HepG2 (cell line): ENCODE data around the gene PRDM12. TPM values are rescaled to one million over a fixed set of nuclear protein-coding genes. Genes with fewer than 3 reads are reported as not detected.

Experiments used
- CENPT ChIP-seq: sonication (generic); formaldehyde crosslinking; IDR thresholded peaks from 2 replicates; pipeline ENCODE4 v1.8.0; 2022; ENCODE audit warnings: low read depth, mild to moderate bottlenecking, moderate library complexity, missing genetic modification reagents
- CENPX ChIP-seq: sonication (generic); formaldehyde crosslinking; IDR thresholded peaks from 2 replicates; pipeline ENCODE4 v1.9.0; 2021; ENCODE audit warnings: mild to moderate bottlenecking, missing genetic modification reagents, moderate library complexity
- EED ChIP-seq: sonication (generic); formaldehyde crosslinking; IDR thresholded peaks from 2 replicates; pipeline ENCODE4 v1.5.0; 2020; ENCODE audit warnings: mild to moderate bottlenecking, missing genetic modification reagents
- FOXA3 ChIP-seq: IDR thresholded peaks from 2 replicates; pipeline ENCODE4 v1.6.1; 2016; ENCODE audit warnings: missing genetic modification reagents, missing compliant biosample characterization
- HOXD1 ChIP-seq: sonication (generic); formaldehyde crosslinking; IDR thresholded peaks from 2 replicates; pipeline ENCODE4 v1.5.0; 2020; ENCODE audit warnings: missing genetic modification reagents
- MED13 ChIP-seq: sonication (generic); formaldehyde crosslinking; IDR thresholded peaks from 2 replicates; pipeline ENCODE4 v1.5.0; 2020; ENCODE audit warnings: missing genetic modification reagents
- TMF1 ChIP-seq: sonication (generic); formaldehyde crosslinking; IDR thresholded peaks from 2 replicates; pipeline ENCODE4 v1.8.1; 2022; ENCODE audit warnings: low read depth, missing genetic modification reagents
- TSC22D2 ChIP-seq: sonication (generic); formaldehyde crosslinking; IDR thresholded peaks from 2 replicates; pipeline ENCODE4 v1.5.1; 2020; ENCODE audit warnings: missing genetic modification reagents, mild to moderate bottlenecking, borderline replicate concordance
- ZFP36L1 ChIP-seq: sonication (generic); formaldehyde crosslinking; IDR thresholded peaks from 2 replicates; pipeline ENCODE4 v1.8.0; 2022; ENCODE audit warnings: mild to moderate bottlenecking, missing genetic modification reagents, moderate library complexity
- ZNF230 ChIP-seq: sonication (generic); formaldehyde crosslinking; IDR thresholded peaks from 2 replicates; pipeline ENCODE4 v1.4.0; 2020; ENCODE audit warnings: mild to moderate bottlenecking, missing genetic modification reagents
- ZNF354B ChIP-seq: sonication (generic); formaldehyde crosslinking; IDR thresholded peaks from 2 replicates; pipeline ENCODE4 v1.8.0; 2022; ENCODE audit warnings: mild to moderate bottlenecking, missing genetic modification reagents
- ZNF678 ChIP-seq: sonication (generic); formaldehyde crosslinking; IDR thresholded peaks from 2 replicates; pipeline ENCODE4 v1.4.0; 2020; ENCODE audit warnings: mild to moderate bottlenecking, missing genetic modification reagents
- polyA plus RNA-seq, 8 experiments: library from polyadenylated mRNA; depleted of rRNA in 3 of 8; stranded (reverse) in 7 of 8; unstranded in 1 of 8; fragments of >200 nt; fragmentation: Illumina TruSeq in 4 of 8; extraction: Trizol in 4 of 8; gene quantifications; 2 replicates each; pipeline versions ENCODE4 v1.2.1 to v1.2.3, GENCODE V29; 2011 to 2016; ENCODE audit warnings: low read depth in 4 of 8, missing spikeins in 1 of 8, mixed read lengths in 1 of 8; ENCODE audit not compliant: insufficient read depth in 1 of 8
- total RNA-seq, 5 experiments: library from RNA; depleted of rRNA; stranded (reverse); fragments of >200 nt; fragmentation: Illumina TruSeq; extraction: Trizol; gene quantifications; 2 replicates each; pipeline ENCODE4 v1.2.3, GENCODE V29; 2016; ENCODE audit warnings: low read depth in 1 of 5
- TF ChIP-seq, protein P1 (sequence below): sonication (generic); formaldehyde crosslinking; IDR thresholded peaks from 2 replicates; pipeline ENCODE4 v1.4.0; 2020; ENCODE audit warnings: missing genetic modification reagents, borderline replicate concordance
- TF ChIP-seq, protein P2 (sequence below): sonication (generic); formaldehyde crosslinking; IDR thresholded peaks from 2 replicates; pipeline ENCODE4 v1.4.0; 2020; ENCODE audit warnings: missing genetic modification reagents
- TF ChIP-seq, protein P3 (sequence below): sonication (generic); formaldehyde crosslinking; IDR thresholded peaks from 2 replicates; pipeline ENCODE4 v1.5.0; 2020; ENCODE audit warnings: mild to moderate bottlenecking, missing genetic modification reagents
- TF ChIP-seq, protein P4 (sequence below): IDR thresholded peaks from 2 replicates; pipeline ENCODE4 v1.6.1; 2012; ENCODE audit warnings: inconsistent platforms
- TF ChIP-seq, protein P5 (sequence below): IDR thresholded peaks from 2 replicates; pipeline ENCODE4 v1.6.1; 2018; ENCODE audit warnings: missing genetic modification reagents, mild to moderate bottlenecking, missing compliant biosample characterization
- TF ChIP-seq, protein P6 (sequence below): sonication (generic); formaldehyde crosslinking; IDR thresholded peaks from 2 replicates; pipeline ENCODE4 v1.4.0; 2020; ENCODE audit warnings: mild to moderate bottlenecking, missing genetic modification reagents, borderline replicate concordance

PRDM12 gene
- total and polyA plus RNA-seq, 2 of the 13 experiments (the other 11 are each of a cell fraction or from before 2014, with no cell fraction given), result 0.04 to 0.07 TPM

DNA sequence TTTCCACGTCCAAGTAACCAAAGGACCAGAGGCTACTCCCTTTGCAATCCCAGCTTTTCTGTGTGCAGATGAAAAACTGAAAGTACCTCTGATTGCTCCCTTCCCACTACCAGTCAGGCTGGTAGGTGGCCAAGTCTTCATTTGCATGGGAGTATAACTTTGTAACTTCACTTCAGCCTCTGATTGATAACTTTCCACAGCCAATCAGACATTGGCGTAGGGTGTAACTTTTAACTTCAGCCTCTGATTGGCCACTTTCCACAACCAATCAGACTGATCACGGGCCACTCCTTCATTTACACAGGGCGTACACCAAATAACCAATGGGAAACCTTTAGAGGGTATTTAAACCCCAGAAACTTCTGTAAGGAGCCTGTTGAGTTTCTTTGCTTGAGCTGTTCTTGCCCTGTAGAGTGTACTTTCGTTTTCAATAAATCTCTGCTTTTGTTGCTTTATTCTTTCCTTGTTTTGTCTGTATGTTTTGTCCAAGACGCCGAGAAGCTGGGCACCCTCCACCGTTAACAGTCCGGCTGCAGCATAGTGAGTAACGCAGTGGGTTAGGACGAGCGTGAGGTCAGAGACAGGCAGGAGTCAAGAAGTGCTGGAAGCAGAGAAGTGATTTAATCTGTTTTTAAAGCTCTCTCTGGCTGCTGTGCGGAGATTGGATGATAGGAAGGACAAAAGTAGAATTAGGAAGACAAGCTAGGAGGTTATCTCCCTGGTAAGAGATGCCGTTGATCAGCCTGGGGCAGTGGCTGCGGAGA lies 25.7 kb downstream of the PRDM12 start (continued):
- TF ChIP-seq, protein P1, sequence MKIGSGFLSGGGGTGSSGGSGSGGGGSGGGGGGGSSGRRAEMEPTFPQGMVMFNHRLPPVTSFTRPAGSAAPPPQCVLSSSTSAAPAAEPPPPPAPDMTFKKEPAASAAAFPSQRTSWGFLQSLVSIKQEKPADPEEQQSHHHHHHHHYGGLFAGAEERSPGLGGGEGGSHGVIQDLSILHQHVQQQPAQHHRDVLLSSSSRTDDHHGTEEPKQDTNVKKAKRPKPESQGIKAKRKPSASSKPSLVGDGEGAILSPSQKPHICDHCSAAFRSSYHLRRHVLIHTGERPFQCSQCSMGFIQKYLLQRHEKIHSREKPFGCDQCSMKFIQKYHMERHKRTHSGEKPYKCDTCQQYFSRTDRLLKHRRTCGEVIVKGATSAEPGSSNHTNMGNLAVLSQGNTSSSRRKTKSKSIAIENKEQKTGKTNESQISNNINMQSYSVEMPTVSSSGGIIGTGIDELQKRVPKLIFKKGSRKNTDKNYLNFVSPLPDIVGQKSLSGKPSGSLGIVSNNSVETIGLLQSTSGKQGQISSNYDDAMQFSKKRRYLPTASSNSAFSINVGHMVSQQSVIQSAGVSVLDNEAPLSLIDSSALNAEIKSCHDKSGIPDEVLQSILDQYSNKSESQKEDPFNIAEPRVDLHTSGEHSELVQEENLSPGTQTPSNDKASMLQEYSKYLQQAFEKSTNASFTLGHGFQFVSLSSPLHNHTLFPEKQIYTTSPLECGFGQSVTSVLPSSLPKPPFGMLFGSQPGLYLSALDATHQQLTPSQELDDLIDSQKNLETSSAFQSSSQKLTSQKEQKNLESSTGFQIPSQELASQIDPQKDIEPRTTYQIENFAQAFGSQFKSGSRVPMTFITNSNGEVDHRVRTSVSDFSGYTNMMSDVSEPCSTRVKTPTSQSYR (CRISPR knock-in tag), result no peak
- TF ChIP-seq, protein P2, sequence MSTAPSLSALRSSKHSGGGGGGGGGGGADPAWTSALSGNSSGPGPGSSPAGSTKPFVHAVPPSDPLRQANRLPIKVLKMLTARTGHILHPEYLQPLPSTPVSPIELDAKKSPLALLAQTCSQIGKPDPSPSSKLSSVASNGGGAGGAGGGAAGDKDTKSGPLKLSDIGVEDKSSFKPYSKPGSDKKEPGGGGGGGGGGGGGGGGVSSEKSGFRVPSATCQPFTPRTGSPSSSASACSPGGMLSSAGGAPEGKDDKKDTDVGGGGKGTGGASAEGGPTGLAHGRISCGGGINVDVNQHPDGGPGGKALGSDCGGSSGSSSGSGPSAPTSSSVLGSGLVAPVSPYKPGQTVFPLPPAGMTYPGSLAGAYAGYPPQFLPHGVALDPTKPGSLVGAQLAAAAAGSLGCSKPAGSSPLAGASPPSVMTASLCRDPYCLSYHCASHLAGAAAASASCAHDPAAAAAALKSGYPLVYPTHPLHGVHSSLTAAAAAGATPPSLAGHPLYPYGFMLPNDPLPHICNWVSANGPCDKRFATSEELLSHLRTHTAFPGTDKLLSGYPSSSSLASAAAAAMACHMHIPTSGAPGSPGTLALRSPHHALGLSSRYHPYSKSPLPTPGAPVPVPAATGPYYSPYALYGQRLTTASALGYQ (CRISPR knock-in tag), result no peak
- TF ChIP-seq CENPT (CRISPR knock-in tag) (no peak), MED13 (CRISPR knock-in tag) (no peak), EED (CRISPR knock-in tag) (no peak), FOXA3 (CRISPR knock-in tag) (0 out of 2 replicates have a peak, but pooled peaks have one; percentile 34), ZFP36L1 (CRISPR knock-in tag) (no peak), ZNF678 (no peak), HOXD1 (CRISPR knock-in tag) (peak; percentile 92; the same call in 1 of the 2 replicates), CENPX (CRISPR knock-in tag) (no peak), ZNF230 (CRISPR knock-in tag) (peak; percentile 41; the same call in 1 of the 2 replicates), ZNF354B (CRISPR knock-in tag) (no peak), TMF1 (CRISPR knock-in tag) (no peak), TSC22D2 (CRISPR knock-in tag) (no peak)
- TF ChIP-seq, protein P3, sequence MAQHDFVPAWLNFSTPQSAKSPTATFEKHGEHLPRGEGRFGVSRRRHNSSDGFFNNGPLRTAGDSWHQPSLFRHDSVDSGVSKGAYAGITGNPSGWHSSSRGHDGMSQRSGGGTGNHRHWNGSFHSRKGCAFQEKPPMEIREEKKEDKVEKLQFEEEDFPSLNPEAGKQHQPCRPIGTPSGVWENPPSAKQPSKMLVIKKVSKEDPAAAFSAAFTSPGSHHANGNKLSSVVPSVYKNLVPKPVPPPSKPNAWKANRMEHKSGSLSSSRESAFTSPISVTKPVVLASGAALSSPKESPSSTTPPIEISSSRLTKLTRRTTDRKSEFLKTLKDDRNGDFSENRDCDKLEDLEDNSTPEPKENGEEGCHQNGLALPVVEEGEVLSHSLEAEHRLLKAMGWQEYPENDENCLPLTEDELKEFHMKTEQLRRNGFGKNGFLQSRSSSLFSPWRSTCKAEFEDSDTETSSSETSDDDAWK (CRISPR knock-in tag), result no peak
- TF ChIP-seq, protein P4, sequence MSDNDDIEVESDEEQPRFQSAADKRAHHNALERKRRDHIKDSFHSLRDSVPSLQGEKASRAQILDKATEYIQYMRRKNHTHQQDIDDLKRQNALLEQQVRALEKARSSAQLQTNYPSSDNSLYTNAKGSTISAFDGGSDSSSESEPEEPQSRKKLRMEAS, result no peak
- TF ChIP-seq, protein P5, sequence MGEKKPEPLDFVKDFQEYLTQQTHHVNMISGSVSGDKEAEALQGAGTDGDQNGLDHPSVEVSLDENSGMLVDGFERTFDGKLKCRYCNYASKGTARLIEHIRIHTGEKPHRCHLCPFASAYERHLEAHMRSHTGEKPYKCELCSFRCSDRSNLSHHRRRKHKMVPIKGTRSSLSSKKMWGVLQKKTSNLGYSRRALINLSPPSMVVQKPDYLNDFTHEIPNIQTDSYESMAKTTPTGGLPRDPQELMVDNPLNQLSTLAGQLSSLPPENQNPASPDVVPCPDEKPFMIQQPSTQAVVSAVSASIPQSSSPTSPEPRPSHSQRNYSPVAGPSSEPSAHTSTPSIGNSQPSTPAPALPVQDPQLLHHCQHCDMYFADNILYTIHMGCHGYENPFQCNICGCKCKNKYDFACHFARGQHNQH, result 0 out of 2 replicates have a peak, but pooled peaks have one; percentile 18
- TF ChIP-seq, protein P6, sequence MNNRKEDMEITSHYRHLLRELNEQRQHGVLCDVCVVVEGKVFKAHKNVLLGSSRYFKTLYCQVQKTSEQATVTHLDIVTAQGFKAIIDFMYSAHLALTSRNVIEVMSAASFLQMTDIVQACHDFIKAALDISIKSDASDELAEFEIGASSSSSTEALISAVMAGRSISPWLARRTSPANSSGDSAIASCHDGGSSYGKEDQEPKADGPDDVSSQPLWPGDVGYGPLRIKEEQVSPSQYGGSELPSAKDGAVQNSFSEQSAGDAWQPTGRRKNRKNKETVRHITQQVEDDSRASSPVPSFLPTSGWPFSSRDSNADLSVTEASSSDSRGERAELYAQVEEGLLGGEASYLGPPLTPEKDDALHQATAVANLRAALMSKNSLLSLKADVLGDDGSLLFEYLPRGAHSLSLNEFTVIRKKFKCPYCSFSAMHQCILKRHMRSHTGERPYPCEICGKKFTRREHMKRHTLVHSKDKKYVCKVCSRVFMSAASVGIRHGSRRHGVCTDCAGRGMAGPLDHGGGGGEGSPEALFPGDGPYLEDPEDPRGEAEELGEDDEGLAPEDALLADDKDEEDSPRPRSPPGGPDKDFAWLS (CRISPR knock-in tag), result no peak
